Measurements from ENCODE around the gene TNFRSF13B. TPM values are rescaled to one million over a fixed set of nuclear protein-coding genes. Genes with fewer than 3 reads are reported as not detected.

The TNFRSF13B gene
- total and polyA plus RNA-seq, 2 experiments from 2014 or later: 0.24 TPM; not detected in 1

GRCh38 chr17:16928406-16929034, 43.4 kb downstream of the TNFRSF13B start (continued):
- TF ChIP-seq CTCF (conservative IDR thresholded peaks at IDR 0.05; ENCODE audit: low read depth in 2 of 2) (no peak), NANOG (IDR thresholded peaks at IDR 0.05; ENCODE audit: borderline replicate concordance) (no peak), REST (IDR thresholded peaks at IDR 0.05; ENCODE audit: unreplicated experiment) (no peak), ETS1 (IDR thresholded peaks at IDR 0.05) (no peak), ZNF331 (CRISPR knock-in tag; IDR thresholded peaks at IDR 0.05; ENCODE audit: low read depth) (no peak), POLR2AphosphoS5 (IDR thresholded peaks at IDR 0.05; ENCODE audit: low read depth) (no peak)

- Histone ChIP-seq H4K20me1 (replicated peaks; ENCODE audit: insufficient read depth) (no peaks in the 10 kb centered on the region), H3K4me1 (ENCODE audit: insufficient read depth) (no peaks in the 10 kb centered on the region), H3K27ac (ENCODE audit: low read depth) (no peak overlapping the region), H3K27me3 (ENCODE audit: insufficient read depth) (no peaks in the 10 kb centered on the region), H2AFZ (no peak overlapping the region), H3K4me3 (no peak overlapping the region), H3K79me2 (replicated peaks; ENCODE audit: insufficient read depth) (no peaks in the 10 kb centered on the region), H3K9me2 (ENCODE audit: insufficient read depth) (no peaks in the 10 kb centered on the region), H3K4me2 (no peak overlapping the region), H3F3A (replicated peaks; ENCODE audit: low read depth) (no peaks in the 10 kb centered on the region), H3K36me3 (ENCODE audit: insufficient read depth) (no peaks in the 10 kb centered on the region)
- H3K4me1 Mint-ChIP-seq: no peaks in the 10 kb centered on the region
- TF ChIP-seq CREB1 (CRISPR knock-in tag; IDR thresholded peaks at IDR 0.05; ENCODE audit: low read depth): no peak
- no peak for TF ChIP-seq ZNF114 (CRISPR knock-in tag; IDR thresholded peaks at IDR 0.05)
- no peak for ATAC-seq
- no peak for DNase-seq (ENCODE audit: low spot score)
- H3K27me3 Mint-ChIP-seq (ENCODE audit: insufficient read depth, low read depth, poor library complexity): peaks cover 3% of the 10 kb centered on the region
- H3K27ac Mint-ChIP-seq: no peak overlapping the region
- no peaks in the 10 kb centered on the region for H3K36me3 Mint-ChIP-seq (ENCODE audit: low read depth)
- H3K4me3 Mint-ChIP-seq: no peak overlapping the region
- H3K9me3 Mint-ChIP-seq: peaks cover 2% of the 10 kb centered on the region; the same call in 1 of the 3 replicates
These were observed 44.1 kb downstream of the TNFRSF13B start for GRCh38 chr17:16927641-16928321.
